Measurements from ENCODE around the gene C15orf39.
"Not testable (repeated sequence)": the region's sequence is repeated elsewhere in the genome, so short reads cannot be mapped to it uniquely, and the experiment has no call there.

C15orf39 gene

DNA sequence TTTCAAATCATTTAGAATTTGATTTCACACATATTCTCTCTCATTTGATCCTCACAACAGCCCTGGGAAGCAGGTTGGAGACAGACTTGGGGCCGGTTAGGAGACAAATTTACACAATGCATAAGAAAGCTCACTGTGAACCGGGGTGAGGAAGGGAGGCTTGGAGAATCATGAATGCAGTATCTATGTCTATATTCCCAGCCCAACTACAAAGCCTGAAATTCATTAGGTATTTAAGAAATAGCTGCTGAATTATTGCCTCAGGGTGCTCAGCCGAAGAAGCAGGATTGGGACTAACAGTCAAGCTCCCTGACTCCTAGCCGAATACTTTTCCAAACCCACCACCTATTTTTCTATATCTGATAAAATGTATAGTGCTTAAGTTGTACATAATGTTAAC, 48.0 kb downstream of the C15orf39 start:
- Histone ChIP-seq H3K36me3 (ENCODE audit: low read length) (no peaks in the 10 kb centered on the region), H3K27ac (ENCODE audit: low read depth, low read length) (no peak overlapping the region), H3K9ac (ENCODE audit: low read length) (no peak overlapping the region), H3K9me2 (replicated peaks; ENCODE audit: insufficient read depth, low read length) (no peaks in the 10 kb centered on the region), H3K79me2 (ENCODE audit: insufficient read depth, low read length) (no peaks in the 10 kb centered on the region), H2AFZ (ENCODE audit: low read depth, low read length, severe bottlenecking) (no peak overlapping the region), H3F3A (ENCODE audit: insufficient read depth) (no peaks in the 10 kb centered on the region), H3K4me3 (ENCODE audit: insufficient read depth, low read length, poor library complexity, severe bottlenecking) (no peak overlapping the region), H4K20me1 (ENCODE audit: low read depth, low read length) (no peaks in the 10 kb centered on the region), H3K4me2 (ENCODE audit: low read depth, low read length, poor library complexity, severe bottlenecking) (no peak overlapping the region), H3K27me3 (ENCODE audit: low read length) (no peaks in the 10 kb centered on the region), H3K9me3 (ENCODE audit: insufficient read depth, low read length) (no peaks in the 10 kb centered on the region)
- no peak for TF ChIP-seq EZH2phosphoT487 (conservative IDR thresholded peaks at IDR 0.05; ENCODE audit: low read length)
- TF ChIP-seq, protein P1, sequence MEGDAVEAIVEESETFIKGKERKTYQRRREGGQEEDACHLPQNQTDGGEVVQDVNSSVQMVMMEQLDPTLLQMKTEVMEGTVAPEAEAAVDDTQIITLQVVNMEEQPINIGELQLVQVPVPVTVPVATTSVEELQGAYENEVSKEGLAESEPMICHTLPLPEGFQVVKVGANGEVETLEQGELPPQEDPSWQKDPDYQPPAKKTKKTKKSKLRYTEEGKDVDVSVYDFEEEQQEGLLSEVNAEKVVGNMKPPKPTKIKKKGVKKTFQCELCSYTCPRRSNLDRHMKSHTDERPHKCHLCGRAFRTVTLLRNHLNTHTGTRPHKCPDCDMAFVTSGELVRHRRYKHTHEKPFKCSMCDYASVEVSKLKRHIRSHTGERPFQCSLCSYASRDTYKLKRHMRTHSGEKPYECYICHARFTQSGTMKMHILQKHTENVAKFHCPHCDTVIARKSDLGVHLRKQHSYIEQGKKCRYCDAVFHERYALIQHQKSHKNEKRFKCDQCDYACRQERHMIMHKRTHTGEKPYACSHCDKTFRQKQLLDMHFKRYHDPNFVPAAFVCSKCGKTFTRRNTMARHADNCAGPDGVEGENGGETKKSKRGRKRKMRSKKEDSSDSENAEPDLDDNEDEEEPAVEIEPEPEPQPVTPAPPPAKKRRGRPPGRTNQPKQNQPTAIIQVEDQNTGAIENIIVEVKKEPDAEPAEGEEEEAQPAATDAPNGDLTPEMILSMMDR (IDR thresholded peaks at IDR 0.05; ENCODE audit: insufficient read depth, low read length, poor library complexity, severe bottlenecking), result no peak

DNA sequence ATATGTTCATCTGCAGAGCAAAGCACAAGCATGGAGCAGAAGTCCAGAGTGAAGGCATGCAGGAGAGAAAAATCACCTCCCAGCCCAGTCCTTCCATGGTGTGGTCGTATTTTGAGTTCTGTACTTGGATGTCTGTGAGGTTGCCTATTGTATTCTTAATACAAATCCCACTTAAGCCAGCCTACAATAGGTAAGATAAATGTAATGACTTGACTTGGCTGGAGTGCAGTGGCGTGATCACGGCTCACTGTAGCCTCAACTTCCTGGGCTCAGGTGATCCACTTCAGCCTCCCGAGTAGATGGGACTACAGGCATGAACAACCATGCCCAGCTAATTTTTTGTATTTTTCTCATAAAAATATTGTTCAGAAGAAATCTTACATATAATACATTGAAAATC, 49.7 kb downstream of the C15orf39 start:
- not testable (repeated sequence) for H3K4me3 ChIP-seq (ENCODE audit: insufficient read depth, low read length, poor library complexity, severe bottlenecking)

DNA sequence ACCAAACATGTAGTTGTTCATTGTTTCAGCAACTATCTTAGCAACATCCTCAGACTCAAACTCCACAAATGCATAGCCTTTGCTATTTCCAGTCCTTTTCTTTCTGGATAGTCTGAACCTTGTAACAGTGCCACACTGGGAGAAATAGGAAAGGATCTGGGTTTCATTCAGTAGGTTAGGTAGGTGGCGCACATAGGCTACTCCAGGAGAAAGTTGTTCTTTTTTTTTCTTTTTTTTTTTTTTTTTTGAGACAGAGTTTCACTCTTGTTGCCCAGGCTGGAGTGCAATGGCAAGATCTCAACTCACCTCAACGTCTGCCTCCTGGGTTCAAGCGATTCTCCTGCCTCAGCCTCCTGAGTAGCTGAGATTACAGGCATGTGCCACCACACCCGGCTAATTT, 50.6 kb downstream of the C15orf39 start:
- not testable (repeated sequence) for H3F3A ChIP-seq (ENCODE audit: insufficient read depth); H3K9ac ChIP-seq (ENCODE audit: low read length); H3K79me2 ChIP-seq (ENCODE audit: insufficient read depth, low read length); H2AFZ ChIP-seq (ENCODE audit: low read depth, low read length, severe bottlenecking); H3K27ac ChIP-seq (ENCODE audit: low read depth, low read length); H3K4me2 ChIP-seq (ENCODE audit: low read depth, low read length, poor library complexity, severe bottlenecking); H3K9me2 ChIP-seq (replicated peaks; ENCODE audit: insufficient read depth, low read length); H3K4me3 ChIP-seq (ENCODE audit: insufficient read depth, low read length, poor library complexity, severe bottlenecking); H4K20me1 ChIP-seq (ENCODE audit: low read depth, low read length); H3K9me3 ChIP-seq (ENCODE audit: insufficient read depth, low read length); H3K36me3 ChIP-seq (ENCODE audit: low read length); H3K27me3 ChIP-seq (ENCODE audit: low read length)

More for the DNA sequence above, 49.7 kb downstream of the C15orf39 start:
- H4K20me1 ChIP-seq (ENCODE audit: low read depth, low read length); H3K27me3 ChIP-seq (ENCODE audit: low read length); H3K79me2 ChIP-seq (ENCODE audit: insufficient read depth, low read length); H3K36me3 ChIP-seq (ENCODE audit: low read length); H3F3A ChIP-seq (ENCODE audit: insufficient read depth); H3K9me3 ChIP-seq (ENCODE audit: insufficient read depth, low read length); H2AFZ ChIP-seq (ENCODE audit: low read depth, low read length, severe bottlenecking); H3K9me2 ChIP-seq (replicated peaks; ENCODE audit: insufficient read depth, low read length); H3K4me2 ChIP-seq (ENCODE audit: low read depth, low read length, poor library complexity, severe bottlenecking); H3K27ac ChIP-seq (ENCODE audit: low read depth, low read length); H3K9ac ChIP-seq (ENCODE audit: low read length): not testable (repeated sequence)

DNA sequence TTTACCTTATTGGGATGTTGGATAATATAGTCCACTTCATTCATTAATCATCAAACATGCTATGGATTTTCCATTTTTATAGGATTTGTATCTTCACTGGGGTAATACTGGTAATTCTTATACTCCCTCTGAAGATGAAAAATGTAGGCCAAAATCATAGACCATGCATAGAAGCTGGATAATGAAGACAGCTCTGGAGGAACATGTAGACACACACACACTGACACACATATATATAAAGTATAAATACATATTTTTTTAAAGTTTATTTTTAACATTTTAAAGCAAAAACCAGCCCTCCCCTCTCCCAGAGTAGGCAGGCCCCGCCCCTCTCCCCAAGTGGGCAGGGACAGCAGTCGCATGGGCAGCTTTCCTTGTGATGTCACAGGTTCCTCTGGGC, 56.4 kb downstream of the C15orf39 start, which contains the start of gene GOLGA6C:
Gene GOLGA6C (plus strand): TSS at position 301 of the 400 bp plus-strand sequence. CDS start 265 bp downstream, outside the sequence.
- H3F3A ChIP-seq (ENCODE audit: insufficient read depth); H3K4me3 ChIP-seq (ENCODE audit: insufficient read depth, low read length, poor library complexity, severe bottlenecking); H3K4me2 ChIP-seq (ENCODE audit: low read depth, low read length, poor library complexity, severe bottlenecking); H3K79me2 ChIP-seq (ENCODE audit: insufficient read depth, low read length); H3K36me3 ChIP-seq (ENCODE audit: low read length); H3K9me3 ChIP-seq (ENCODE audit: insufficient read depth, low read length); H4K20me1 ChIP-seq (ENCODE audit: low read depth, low read length); H2AFZ ChIP-seq (ENCODE audit: low read depth, low read length, severe bottlenecking); H3K27ac ChIP-seq (ENCODE audit: low read depth, low read length); H3K9ac ChIP-seq (ENCODE audit: low read length); H3K9me2 ChIP-seq (replicated peaks; ENCODE audit: insufficient read depth, low read length); H3K27me3 ChIP-seq (ENCODE audit: low read length): not testable (repeated sequence)

DNA sequence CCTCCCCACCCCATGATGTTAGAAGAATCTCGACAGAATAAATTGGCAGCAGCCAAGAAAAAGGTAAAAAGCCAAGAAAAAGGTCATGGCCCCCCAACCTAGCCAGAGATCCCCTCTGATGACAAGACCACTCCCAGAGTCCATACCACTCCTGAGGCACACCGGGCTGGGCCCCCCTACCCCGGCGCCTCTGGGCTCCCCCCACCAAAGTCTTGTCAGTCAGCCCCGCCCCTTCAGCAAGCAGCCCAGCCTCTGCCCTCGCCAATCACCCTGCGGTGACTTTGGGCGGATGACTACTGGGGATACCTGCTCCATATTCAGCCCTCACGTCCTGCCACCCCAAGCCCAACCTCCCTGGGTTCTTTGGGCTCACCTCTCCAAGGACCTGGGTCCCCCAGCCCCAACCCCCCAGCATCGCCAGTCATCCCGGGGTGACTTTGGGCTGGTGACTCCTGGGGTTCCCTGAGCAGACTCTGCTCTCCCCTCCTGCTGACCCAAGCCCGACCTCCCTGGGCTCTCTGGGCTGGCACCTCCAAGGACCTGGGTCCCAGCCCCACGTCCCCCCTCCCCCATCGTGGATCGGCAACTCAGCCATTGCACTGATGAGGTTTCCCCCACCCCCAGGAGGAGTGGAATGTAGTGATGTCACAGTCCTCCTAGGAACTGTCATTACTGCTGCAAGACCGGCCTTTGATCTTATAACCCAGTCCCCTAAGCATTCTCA, 57.1 kb downstream of the C15orf39 start:
- not testable (repeated sequence) for H3K79me2 ChIP-seq (ENCODE audit: insufficient read depth, low read length); H3K27ac ChIP-seq (ENCODE audit: low read depth, low read length); H3K27me3 ChIP-seq (ENCODE audit: low read length); H3K9me3 ChIP-seq (ENCODE audit: insufficient read depth, low read length); H3K4me3 ChIP-seq (ENCODE audit: insufficient read depth, low read length, poor library complexity, severe bottlenecking); H3F3A ChIP-seq (ENCODE audit: insufficient read depth); H3K9me2 ChIP-seq (replicated peaks; ENCODE audit: insufficient read depth, low read length); H2AFZ ChIP-seq (ENCODE audit: low read depth, low read length, severe bottlenecking); H3K36me3 ChIP-seq (ENCODE audit: low read length); H3K9ac ChIP-seq (ENCODE audit: low read length); H3K4me2 ChIP-seq (ENCODE audit: low read depth, low read length, poor library complexity, severe bottlenecking); H4K20me1 ChIP-seq (ENCODE audit: low read depth, low read length)

DNA sequence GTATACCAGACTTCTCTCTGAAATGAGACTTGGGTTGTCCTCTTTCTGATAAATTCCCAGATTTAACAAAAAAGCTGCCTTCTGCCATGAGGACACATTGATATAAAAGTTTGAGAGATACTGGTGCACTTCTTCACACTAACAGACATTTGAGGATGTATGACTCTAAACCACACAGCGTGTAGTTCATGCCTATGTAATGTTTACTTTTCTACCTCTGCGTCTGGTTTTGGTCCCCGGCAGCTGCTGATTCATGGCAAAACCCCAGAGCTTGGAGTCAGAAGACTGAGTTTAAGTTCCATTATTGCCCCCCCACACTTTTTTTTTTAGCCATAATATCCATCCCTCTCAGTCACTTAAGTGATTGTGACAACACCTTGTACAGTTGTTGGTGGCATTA, 58.2 kb downstream of the C15orf39 start:
- not testable (repeated sequence) for H3K79me2 ChIP-seq (ENCODE audit: insufficient read depth, low read length); H3K4me2 ChIP-seq (ENCODE audit: low read depth, low read length, poor library complexity, severe bottlenecking); H2AFZ ChIP-seq (ENCODE audit: low read depth, low read length, severe bottlenecking); H4K20me1 ChIP-seq (ENCODE audit: low read depth, low read length); H3K27me3 ChIP-seq (ENCODE audit: low read length); H3K9me3 ChIP-seq (ENCODE audit: insufficient read depth, low read length); H3K9ac ChIP-seq (ENCODE audit: low read length); H3K4me3 ChIP-seq (ENCODE audit: insufficient read depth, low read length, poor library complexity, severe bottlenecking); H3K9me2 ChIP-seq (replicated peaks; ENCODE audit: insufficient read depth, low read length); H3K27ac ChIP-seq (ENCODE audit: low read depth, low read length); H3K36me3 ChIP-seq (ENCODE audit: low read length); H3F3A ChIP-seq (ENCODE audit: insufficient read depth)

All from SU-DHL-6 (cell line).